Activated naive CD8-positive, alpha-beta T cell (primary cell): ENCODE data around the gene B3GALT6.

ENCODE experiments used
- H3K27ac Mint-ChIP-seq: one replicate; pipeline ENCODE4 v1.8.0; 2021; ENCODE audit warnings: mixed read lengths
- H3K27me3 Mint-ChIP-seq: one replicate; pipeline ENCODE4 v1.8.0; 2021; ENCODE audit warnings: mixed read lengths
- H3K36me3 Mint-ChIP-seq: one replicate; pipeline ENCODE4 v1.8.0; 2021; ENCODE audit warnings: mixed read lengths
- H3K4me1 Mint-ChIP-seq: one replicate; pipeline ENCODE4 v1.8.0; 2021; ENCODE audit warnings: low read depth, mixed read lengths
- H3K4me3 Mint-ChIP-seq: one replicate; pipeline ENCODE4 v1.8.0; 2021; ENCODE audit warnings: mild to moderate bottlenecking, mixed read lengths
- H3K9me3 Mint-ChIP-seq: one replicate; pipeline ENCODE4 v1.8.0; 2021; ENCODE audit warnings: low read depth, mixed read lengths

Gene B3GALT6

DNA sequence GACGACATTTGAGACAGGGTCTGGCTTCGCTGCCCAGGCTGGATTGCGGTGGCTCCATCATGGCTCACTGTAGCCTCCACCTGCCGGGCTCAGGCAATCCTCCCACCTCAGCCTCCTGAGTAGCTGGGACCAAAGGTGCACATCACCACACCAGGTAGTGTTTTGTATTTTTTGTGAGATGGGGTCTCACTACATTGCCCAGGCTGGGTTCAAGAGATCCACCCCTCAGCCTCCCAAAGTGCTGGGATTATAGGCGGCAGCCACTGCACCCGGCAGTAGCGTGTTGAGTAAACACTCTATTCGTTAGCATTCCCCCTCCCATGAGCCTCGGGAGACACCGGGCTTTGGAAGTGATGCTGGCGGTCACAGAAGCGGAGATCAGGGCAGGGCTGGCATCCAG lies 21.3 kb downstream of the B3GALT6 start:
- no peak overlapping the region for H3K27ac Mint-ChIP-seq
- no peaks in the 10 kb centered on the region for H3K9me3 Mint-ChIP-seq
- peaks cover 16% of the 10 kb centered on the region for H3K4me1 Mint-ChIP-seq
- no peaks in the 10 kb centered on the region for H3K36me3 Mint-ChIP-seq
- H3K27me3 Mint-ChIP-seq = no peaks in the 10 kb centered on the region
- no peak overlapping the region for H3K4me3 Mint-ChIP-seq

DNA sequence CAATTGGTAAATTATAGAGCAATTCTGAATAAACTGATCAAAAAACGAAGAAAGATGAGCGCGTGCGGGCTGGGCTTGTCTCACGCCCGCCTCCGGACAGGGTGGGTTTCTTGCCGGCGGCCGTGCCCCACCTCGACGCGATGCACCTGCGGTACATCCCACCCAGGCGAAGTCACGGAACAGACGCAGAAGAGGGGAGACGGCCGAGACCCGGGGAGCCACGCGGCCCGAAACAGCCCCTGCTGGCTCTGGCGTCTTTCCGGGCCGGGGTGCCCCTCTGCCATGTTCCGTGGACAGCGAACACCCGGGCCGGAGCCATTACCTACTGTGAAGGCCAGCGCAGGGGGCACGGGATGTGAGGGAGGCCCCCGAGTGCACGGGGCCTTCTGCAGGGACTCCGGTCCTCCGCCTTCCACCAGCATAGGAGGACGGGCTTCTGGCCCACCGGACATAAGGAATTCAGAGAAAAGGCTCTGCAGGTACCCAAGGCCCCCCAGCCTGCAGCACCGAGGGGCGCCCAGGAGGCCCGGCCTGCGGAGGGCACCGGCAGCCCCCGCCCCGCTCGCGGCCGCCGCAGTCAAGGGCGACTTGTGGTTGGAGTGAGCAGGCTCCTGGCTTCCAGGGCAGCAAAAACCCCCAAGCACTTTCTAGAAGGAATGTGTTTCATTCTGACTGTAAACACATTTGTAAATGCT lies 22.1 kb downstream of the B3GALT6 start:
- no peaks in the 10 kb centered on the region for H3K27me3 Mint-ChIP-seq
- no peaks in the 10 kb centered on the region for H3K9me3 Mint-ChIP-seq
- no peak overlapping the region for H3K4me3 Mint-ChIP-seq
- H3K36me3 Mint-ChIP-seq = no peaks in the 10 kb centered on the region
- no peak overlapping the region for H3K27ac Mint-ChIP-seq
- H3K4me1 Mint-ChIP-seq = peaks cover 19% of the 10 kb centered on the region

DNA sequence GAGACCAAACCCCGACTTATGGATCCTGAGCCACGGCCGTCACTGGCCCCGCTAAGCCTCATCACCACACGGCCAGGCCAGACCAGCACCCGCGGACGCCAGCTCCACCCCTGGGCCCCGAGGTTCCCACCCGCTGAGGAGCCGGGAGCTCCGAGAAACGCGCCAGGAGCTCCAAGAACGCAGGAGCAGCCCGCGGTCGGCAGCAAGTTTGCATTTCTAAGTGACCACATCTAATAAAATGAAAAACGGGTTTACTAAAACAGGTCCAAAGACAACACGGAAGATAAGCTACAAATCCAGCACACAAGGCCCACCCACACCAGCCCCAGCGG lies 22.6 kb downstream of the B3GALT6 start:
- Mint-ChIP-seq H3K27ac (no peak overlapping the region), H3K4me1 (peaks cover 17% of the 10 kb centered on the region), H3K9me3 (no peaks in the 10 kb centered on the region), H3K27me3 (no peaks in the 10 kb centered on the region), H3K36me3 (no peaks in the 10 kb centered on the region), H3K4me3 (no peak overlapping the region)

DNA sequence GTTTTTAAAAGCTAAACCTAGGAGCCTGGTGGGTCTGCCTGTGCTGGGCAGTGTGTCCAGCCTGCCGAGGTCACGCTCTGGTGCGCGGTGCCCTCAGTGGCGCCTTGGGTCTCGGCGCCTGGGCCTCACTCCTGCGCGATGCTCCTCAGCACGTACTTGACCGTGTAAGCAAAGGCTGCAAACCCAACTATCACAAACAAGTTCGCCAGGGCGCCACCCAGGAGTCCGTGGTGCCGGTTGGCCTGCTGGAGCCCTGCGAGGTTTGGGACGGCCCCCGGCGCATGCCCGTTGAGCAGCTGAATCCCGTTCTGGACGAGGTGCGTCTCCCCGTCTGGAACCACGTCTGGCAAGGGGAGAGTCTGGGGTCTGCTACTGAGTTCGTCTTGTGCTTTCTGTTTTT lies 23.0 kb downstream of the B3GALT6 start:
- Mint-ChIP-seq H3K9me3 (no peaks in the 10 kb centered on the region), H3K27me3 (no peaks in the 10 kb centered on the region), H3K27ac (no peak overlapping the region), H3K36me3 (no peaks in the 10 kb centered on the region), H3K4me1 (peaks cover 16% of the 10 kb centered on the region), H3K4me3 (no peak overlapping the region)

DNA sequence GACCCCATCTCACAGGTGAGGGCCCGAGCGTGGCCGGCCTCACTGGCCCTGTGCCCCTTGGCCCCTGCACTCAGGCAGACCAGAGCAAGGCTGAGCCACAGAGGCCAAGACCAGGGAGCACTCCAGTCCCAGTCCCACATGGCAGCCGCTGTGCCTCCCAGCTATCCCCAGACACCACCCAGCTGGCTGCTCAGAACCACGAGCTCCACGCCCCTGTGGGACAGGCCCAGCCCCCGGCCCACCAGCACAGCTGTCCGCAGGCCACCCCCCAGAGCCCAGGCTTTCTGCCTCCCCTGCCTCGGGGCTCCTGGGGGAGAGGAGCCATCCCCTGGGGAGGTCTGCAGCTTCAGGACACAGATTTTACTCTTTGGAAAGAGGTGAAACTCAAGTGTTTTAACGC lies 23.6 kb downstream of the B3GALT6 start:
- H3K27me3 Mint-ChIP-seq = no peaks in the 10 kb centered on the region
- H3K9me3 Mint-ChIP-seq = no peaks in the 10 kb centered on the region
- H3K27ac Mint-ChIP-seq = no peak overlapping the region
- peaks cover 14% of the 10 kb centered on the region for H3K4me1 Mint-ChIP-seq
- no peaks in the 10 kb centered on the region for H3K36me3 Mint-ChIP-seq
- no peak overlapping the region for H3K4me3 Mint-ChIP-seq

DNA sequence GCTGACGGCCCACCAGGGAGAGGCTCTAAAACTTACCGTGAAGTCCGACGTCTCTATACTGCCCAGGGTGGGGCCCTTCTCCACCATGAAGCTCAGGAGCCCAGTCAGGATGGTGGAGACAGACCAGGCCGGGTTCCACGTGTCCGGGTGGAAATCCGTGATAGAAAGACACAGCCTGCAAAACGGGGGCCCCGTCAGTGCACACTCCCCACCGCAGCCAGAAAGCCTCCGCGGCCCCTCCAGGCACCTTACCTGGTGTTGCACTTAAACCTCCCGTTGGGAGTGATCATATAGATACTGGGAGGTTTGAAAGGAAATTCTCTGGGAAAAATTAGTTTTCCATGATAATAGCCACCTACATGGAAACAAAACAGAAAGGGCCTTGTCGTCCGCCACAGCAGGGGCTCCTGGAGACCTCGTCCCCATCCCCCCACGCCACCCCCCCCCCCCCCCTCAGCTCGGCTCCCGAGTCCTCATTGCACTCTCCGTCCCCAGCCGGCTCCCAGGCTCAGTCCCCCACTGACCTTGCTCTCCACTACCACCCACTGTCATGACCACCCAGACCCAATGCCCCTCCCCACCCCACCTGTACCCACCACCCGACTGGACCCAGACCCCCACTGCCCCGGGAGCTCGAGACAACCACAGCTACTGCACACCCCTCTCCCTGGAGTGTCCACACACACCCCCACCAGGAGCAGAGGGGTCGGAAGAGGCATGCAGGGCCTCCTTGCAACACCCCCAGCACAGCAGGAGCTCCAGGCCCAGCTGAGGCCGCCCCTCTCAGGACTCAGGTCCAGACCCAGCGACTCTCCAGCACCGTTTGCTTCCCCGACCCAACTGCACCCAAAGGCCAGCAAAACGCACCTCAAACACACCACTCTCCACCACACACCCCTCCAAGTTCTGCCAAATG lies 25.2 kb downstream of the B3GALT6 start:
- Mint-ChIP-seq H3K9me3 (no peaks in the 10 kb centered on the region), H3K27me3 (no peaks in the 10 kb centered on the region), H3K36me3 (no peaks in the 10 kb centered on the region), H3K4me1 (peaks cover 16% of the 10 kb centered on the region), H3K27ac (no peak overlapping the region), H3K4me3 (no peak overlapping the region)

DNA sequence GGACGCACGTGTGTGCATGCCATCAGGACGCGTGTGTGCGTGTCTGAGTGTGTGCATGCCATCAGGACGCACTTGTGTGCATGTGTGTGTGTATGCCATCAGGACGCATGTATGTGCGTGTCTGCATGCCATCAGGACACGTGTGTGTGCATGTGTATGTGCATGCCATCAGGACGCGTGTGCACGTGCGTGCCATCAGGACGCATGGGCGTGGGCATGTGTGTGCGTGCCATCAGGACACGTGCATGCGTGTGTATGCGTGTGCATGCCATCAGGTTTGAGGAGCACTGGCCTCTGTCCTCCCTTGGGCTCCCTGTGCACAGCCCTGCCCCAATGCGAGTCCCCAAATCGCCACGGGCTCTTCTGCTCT lies 27.1 kb downstream of the B3GALT6 start:
- Mint-ChIP-seq H3K4me3 (no peak overlapping the region), H3K9me3 (no peaks in the 10 kb centered on the region), H3K27me3 (no peaks in the 10 kb centered on the region), H3K4me1 (peaks cover 15% of the 10 kb centered on the region), H3K27ac (no peak overlapping the region), H3K36me3 (no peaks in the 10 kb centered on the region)

DNA sequence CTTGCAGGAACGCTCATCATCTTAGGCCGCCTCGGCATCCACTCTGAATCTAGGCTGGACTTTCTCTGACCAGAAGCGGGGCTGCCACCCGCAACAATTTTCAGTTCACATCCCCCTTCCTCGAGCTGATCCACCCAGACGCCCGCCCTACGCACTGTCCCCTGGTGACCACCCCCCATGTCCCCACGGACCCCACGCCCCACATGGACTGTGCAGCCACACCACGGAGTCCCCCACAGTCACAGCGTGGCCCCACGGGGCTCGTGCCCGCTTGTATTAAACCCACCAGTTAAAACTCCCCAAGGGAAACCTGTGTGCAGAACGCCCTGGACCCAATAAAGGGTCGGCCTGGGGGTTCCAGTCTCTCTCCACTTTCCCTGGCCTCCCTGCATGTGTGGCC lies 27.5 kb downstream of the B3GALT6 start:
- H3K4me1 Mint-ChIP-seq = peaks cover 15% of the 10 kb centered on the region
- H3K27me3 Mint-ChIP-seq = no peaks in the 10 kb centered on the region
- no peaks in the 10 kb centered on the region for H3K9me3 Mint-ChIP-seq
- H3K36me3 Mint-ChIP-seq = no peaks in the 10 kb centered on the region
- H3K4me3 Mint-ChIP-seq = no peak overlapping the region
- no peak overlapping the region for H3K27ac Mint-ChIP-seq

DNA sequence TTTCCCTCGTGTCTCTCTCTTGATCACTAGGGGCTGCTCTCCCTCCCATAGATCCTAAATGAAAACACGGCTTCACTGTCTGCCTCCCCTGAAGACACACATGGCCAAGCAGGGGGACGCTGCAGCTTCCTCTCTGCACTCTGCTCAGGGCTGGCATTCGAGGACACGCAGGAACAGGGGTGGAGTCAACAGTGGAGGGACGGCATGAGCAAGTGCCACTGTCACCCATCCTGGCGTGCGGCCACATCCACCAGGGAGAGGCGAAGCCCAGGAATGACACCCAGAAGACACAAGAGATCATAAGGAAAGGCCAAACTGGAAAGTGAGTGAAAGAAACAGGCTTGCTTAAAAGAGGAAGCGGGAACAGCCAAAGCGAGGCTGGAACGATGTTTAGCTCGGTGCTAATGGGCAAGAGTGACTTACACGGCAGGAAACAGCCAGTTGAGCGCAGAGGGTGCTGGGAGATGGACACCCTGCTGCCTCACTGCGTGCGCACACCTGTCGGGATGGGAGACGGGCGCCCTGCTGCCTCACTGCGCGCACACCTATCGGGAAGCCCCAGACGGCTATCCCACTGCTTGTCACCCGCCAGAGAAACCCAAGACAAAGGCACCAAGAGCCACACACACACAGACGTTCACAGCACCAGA lies 28.0 kb downstream of the B3GALT6 start:
- Mint-ChIP-seq H3K4me3 (no peak overlapping the region), H3K27me3 (no peaks in the 10 kb centered on the region), H3K4me1 (peaks cover 17% of the 10 kb centered on the region), H3K36me3 (no peaks in the 10 kb centered on the region), H3K27ac (no peak overlapping the region), H3K9me3 (no peaks in the 10 kb centered on the region)

DNA sequence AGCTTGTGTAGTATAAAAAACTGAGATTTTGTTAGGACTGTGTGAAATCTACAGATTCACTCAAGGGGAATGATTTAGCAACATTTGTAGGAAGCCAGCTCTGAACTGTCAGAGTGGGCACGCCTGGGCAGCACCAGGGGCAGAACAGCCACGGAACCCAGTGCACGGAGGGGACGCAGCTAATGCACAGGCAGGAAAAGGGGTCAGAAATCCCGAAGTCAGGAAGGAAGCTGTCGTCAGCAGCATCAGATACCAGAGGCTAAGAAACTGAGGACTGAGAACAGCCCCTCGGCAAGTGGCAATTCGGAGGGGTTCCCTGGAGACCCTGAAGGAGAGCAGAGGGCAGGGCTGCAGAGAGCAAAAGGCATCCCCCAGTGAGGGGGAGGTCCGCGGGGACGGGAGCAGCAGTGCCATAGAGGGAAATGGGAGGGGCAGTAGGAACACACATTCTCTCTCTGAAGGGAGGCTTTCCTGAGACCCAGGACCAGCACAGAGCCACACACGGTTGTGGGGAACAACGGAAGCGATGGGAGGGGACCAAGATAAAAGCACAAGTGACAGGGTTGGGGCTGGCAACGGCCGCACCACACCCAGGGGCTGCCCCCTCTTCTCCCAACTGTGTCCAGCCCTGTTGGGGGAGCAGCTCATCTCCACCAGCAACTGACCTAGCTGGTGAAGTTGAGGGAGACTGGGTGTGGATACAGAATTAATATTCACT lies 29.0 kb downstream of the B3GALT6 start:
- H3K4me3 Mint-ChIP-seq = no peak overlapping the region
- H3K27ac Mint-ChIP-seq = peak overlapping the region; percentile 41
- H3K27me3 Mint-ChIP-seq = no peaks in the 10 kb centered on the region
- H3K9me3 Mint-ChIP-seq = no peaks in the 10 kb centered on the region
- peaks cover 17% of the 10 kb centered on the region for H3K4me1 Mint-ChIP-seq
- no peaks in the 10 kb centered on the region for H3K36me3 Mint-ChIP-seq

DNA sequence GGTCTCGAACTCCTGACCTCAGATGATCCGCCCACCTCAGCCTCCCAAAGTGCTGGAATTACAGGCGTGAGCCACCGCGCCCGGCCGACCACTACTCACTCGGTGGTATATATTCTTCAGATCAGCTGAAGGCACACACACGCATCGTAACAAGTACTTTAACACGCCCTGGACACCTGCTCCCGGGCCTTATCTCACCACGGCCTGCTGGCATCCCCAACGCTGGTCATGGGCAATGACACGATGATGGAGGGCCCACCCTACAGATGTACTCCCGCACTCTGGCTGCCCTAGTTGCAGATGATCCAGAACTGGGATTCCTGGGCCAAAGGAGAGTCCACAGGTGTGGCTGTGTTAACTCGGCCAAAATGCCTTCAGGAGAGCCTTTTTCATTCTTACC lies 30.0 kb downstream of the B3GALT6 start:
- Mint-ChIP-seq H3K27me3 (no peaks in the 10 kb centered on the region), H3K4me1 (peaks cover 17% of the 10 kb centered on the region), H3K9me3 (no peaks in the 10 kb centered on the region), H3K4me3 (no peak overlapping the region), H3K27ac (no peak overlapping the region), H3K36me3 (no peaks in the 10 kb centered on the region)

DNA sequence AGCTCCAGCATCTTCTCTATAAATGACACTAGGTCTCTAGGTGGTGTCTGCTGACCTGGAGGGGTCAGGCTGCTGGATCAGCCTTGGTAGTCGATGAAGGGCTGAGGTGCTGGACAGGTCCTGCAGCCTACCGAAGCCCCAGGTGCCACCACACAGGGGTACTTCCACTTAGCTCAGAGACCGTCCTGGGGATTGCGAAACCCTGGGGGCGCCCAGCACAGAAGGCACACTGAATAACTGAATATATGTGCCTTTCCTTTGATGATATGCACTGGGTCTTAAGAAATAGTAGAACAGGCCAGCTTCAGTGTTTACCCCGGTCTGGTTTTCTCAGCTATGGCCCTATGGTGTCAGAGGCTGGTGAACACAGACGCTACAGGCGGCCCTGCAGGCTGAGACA lies 30.7 kb downstream of the B3GALT6 start:
- H3K27me3 Mint-ChIP-seq = no peaks in the 10 kb centered on the region
- H3K4me1 Mint-ChIP-seq = peaks cover 17% of the 10 kb centered on the region
- no peaks in the 10 kb centered on the region for H3K36me3 Mint-ChIP-seq
- H3K27ac Mint-ChIP-seq = no peak overlapping the region
- no peaks in the 10 kb centered on the region for H3K9me3 Mint-ChIP-seq
- no peak overlapping the region for H3K4me3 Mint-ChIP-seq

DNA sequence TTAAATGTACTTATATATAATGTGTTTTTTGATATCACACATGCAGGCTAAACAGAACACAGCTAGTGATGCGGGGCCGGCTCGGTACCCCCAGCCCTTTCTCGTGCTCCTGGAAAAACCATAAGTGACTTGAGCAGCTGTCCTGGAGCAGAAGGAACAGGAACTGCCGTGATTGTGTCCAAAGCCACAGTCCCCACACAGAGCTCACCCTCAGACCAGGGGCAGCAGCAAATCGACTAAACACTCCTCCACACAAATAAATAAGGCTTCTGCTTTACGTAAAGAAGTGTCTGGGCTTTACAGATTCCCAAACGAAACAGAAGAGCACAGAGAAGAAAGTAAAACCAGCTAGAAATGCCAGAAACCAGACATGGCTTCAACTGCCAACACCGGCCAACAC lies 32.0 kb downstream of the B3GALT6 start:
- H3K4me1 Mint-ChIP-seq = peaks cover 13% of the 10 kb centered on the region
- H3K4me3 Mint-ChIP-seq = no peak overlapping the region
- H3K27me3 Mint-ChIP-seq = no peaks in the 10 kb centered on the region
- no peak overlapping the region for H3K27ac Mint-ChIP-seq
- no peaks in the 10 kb centered on the region for H3K36me3 Mint-ChIP-seq
- no peaks in the 10 kb centered on the region for H3K9me3 Mint-ChIP-seq

DNA sequence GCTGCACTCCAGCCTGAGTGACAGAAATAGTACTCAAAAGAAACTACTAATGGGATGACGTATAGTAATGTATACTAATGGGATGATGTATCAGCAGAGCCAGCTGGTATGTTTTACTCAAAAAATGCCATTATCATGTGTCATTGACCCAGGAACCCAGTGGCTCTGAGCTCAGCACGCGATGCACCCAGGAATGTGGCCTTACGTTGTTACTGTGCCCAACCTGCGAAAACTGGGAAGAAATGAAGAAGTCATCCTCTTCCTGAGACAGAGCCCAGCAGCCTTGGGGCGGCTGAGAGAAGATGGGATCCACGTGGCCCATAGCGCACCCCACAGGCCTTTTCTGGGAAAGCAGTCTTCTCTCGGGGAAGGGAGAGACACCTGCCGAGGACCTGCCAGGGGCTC lies 32.8 kb downstream of the B3GALT6 start:
- no peaks in the 10 kb centered on the region for H3K9me3 Mint-ChIP-seq
- H3K4me3 Mint-ChIP-seq = no peak overlapping the region
- no peaks in the 10 kb centered on the region for H3K27me3 Mint-ChIP-seq
- H3K36me3 Mint-ChIP-seq = no peaks in the 10 kb centered on the region
- H3K4me1 Mint-ChIP-seq = peaks cover 17% of the 10 kb centered on the region
- H3K27ac Mint-ChIP-seq = no peak overlapping the region
